Globus pallidus (tissue), 1 donor: ENCODE measurements around the gene PUDP.
"Not testable (repeated sequence)": the region's sequence is repeated elsewhere in the genome, so short reads cannot be mapped to it uniquely, and the experiment has no call there.

Experiments
- DNase-seq: peaks from one replicate; pipeline ENCODE4 v3.0.0-alpha.2; 2015; ENCODE audit warnings: low spot score

PUDP gene

GRCh38 chrX:7109049-7109531 is 38.9 kb downstream of the PUDP start:
- DNase-seq, result peak; percentile 2

DNA sequence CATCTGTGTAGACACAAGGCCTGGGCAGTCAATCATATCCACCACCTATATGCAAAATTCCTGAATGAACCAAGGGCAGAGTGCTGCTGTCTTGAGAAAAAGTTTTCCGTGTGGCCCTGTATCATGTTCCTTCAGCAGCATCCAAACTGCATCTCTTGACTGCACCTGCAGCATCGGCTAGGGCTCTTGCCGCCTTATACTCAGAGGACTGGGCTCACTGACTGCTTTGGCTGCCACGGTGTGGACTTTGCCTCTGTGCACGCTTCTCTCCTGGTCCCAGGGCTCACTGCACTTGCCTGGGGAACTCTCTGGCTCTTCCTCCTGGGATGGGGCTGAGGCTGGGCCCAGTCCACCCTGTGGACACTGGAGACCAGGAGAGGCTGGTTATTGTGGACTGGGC is 39.9 kb downstream of the PUDP start:
- DNase-seq, result no peak

- no peak for DNase-seq
Observed at GRCh38 chrX:7106649-7107048, 41.3 kb downstream of the PUDP start.

DNA sequence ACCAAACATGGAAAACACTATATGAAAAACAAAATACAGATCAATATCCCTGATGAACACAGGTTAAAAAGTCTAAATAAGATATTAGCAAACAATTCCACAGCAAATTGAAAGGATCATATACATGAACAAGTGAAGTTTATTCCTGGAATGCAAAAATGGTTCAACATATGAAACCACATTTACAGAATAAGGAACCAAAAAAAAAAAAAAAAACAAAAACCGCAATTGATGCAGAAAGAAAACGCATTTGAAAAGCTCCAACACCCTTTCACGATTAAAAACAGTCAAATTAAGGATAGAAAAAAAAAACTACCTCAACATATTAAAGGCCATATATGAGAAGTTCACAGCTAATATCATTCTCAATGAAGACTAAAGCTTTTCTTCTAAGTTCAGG is 45.8 kb downstream of the PUDP start:
- DNase-seq, result no peak

GRCh38 chrX:7100022-7100421 is 47.9 kb downstream of the PUDP start:
- no peak for DNase-seq

GRCh38 chrX:7095657-7096056 is 52.3 kb downstream of the PUDP start:
- not testable (repeated sequence) for DNase-seq

GRCh38 chrX:7093305-7093704 is 54.6 kb downstream of the PUDP start:
- no peak for DNase-seq

GRCh38 chrX:7092543-7092942 is 55.4 kb downstream of the PUDP start:
- no peak for DNase-seq

DNA sequence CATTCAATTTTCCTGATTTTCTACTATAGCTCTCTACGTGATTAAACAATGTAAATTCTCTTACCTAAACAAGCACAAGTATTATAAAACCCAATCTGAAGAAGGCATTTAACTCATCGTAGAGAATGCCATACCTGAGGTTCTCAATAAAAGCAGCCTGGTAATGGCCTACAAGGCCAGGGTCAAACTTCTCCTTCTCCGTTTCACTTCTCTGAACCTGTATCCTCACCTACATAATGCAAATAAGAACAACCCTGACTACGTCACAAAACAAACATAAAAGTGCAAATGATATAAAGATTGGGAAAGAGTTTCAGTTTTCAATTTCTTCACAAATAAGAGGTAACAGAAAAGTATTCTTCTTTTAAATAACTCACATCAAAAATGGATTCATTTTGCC is 56.0 kb downstream of the PUDP start:
- no peak for DNase-seq

GRCh38 chrX:7090641-7091040 is 57.3 kb downstream of the PUDP start:
- DNase-seq, result no peak

- DNase-seq, result no peak
Observed at GRCh38 chrX:7088968-7089615, 58.9 kb downstream of the PUDP start.

DNA sequence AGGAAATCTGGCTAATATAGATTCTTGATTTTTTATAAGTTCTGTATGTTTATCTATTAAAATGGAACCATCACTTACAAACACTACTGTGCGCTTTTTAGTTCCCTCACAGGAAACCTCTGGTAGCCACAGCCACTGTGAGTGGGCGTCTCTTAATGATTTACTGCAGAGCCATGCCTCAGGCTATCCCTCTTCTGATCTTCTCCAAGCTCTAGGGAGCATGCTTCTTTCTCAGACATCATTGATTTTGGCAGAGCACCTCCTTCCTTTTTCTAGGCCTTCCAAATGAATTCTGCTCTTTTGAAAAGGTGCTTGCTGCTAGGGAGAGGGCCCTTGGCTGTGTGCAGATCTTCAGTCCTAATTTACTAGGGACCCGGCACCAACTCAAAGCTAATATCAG is 61.6 kb downstream of the PUDP start:
- no peak for DNase-seq

GRCh38 chrX:7085879-7086278 is 62.1 kb downstream of the PUDP start:
- peak; percentile 4 for DNase-seq

DNA sequence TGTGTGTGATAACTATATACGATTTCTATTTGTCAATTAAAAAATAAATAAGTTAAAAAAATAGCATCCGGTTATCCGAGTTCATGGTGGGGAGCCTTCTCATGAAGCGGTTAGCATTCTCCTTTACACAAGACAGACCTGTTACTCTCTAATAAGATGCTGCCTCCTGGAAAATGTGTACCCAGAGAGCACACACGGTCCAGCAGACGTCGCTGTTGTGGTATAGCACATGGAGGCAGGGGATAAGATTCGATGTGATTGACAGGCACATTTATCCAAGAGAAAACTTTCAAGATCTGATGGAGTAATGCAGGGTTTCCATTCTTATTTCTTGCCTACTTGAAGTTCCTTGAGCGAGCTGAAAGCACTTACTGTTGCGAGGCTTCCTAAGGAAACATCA is 63.1 kb downstream of the PUDP start:
- no peak for DNase-seq

GRCh38 chrX:7083468-7084396 is 64.2 kb downstream of the PUDP start:
- DNase-seq, result no peak

GRCh38 chrX:7083021-7083420 is 64.9 kb downstream of the PUDP start:
- DNase-seq, result no peak

GRCh38 chrX:7082556-7082955 is 65.4 kb downstream of the PUDP start:
- DNase-seq, result no peak

- no peak for DNase-seq
Observed at GRCh38 chrX:7077241-7078230, 70.4 kb downstream of the PUDP start.

DNA sequence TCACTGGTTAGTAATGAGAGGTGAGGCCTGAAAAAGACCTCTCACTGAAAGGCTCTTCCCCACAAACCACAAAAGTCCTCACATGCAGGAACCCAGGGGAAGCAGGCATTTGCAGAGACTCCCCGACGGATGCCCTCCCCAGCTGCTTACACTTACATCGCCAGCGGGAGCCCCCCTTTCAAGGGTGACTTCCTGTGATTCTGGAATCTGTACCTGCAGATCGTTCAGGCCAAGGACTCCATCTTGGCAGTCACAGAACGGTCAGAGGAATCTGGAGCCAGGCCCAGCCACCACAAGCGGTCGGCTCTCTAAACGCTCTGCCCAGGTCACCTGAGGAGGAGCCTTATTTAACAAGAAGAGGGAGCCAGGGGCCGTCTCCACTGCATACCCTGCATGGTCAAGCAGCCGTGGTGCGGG is 71.7 kb downstream of the PUDP start:
- DNase-seq, result no peak

GRCh38 chrX:7074908-7075204 is 73.1 kb downstream of the PUDP start:
- DNase-seq, result no peak

DNA sequence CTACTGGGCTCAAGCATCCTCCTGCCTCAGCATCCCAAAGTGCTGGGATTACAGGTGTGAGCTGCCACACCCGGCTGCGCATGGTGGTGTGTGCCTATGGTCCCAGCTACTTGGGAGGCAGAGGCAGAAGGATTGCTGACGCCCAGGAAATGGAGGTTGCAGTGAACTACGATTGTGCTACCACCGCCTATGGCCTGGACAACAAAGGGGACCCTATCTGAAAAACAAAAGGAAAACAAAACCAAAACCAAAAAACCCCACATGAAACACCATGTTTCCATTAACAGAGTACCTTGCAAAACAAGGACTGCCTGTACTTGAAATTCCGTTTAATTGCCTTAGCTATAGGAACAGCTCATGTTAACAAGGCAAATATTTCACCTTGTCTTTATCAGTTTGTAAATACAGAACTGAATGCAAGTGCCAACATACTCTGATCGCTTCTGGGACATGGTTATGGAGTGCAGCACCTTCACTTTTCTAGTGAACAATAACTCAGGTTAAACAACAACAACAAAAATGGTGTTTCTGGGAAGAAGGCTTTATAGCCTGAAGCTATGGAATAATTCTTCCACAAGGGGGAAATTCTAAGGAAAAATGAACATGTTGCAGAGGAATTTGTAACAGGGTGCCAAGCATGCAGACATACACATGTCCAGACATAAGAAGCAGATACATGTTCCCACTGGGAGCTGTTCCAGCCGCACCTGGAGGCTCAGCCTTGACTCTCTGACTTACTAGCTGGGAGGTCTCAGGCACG is 73.6 kb downstream of the PUDP start:
- no peak for DNase-seq

GRCh38 chrX:7073336-7073735 is 74.6 kb downstream of the PUDP start:
- DNase-seq, result no peak
